GM23338 (cell line): Measurements from ENCODE around the gene IQSEC3. TPM values are rescaled to one million over a fixed set of nuclear protein-coding genes. Genes with fewer than 3 reads are reported as not detected.

Experiments
- ATAC-seq: fragments of 200-7000 bp; cut with Tn5 transposase; 3 replicates; pipeline ENCODE4 v1.9.1; 2020
- DNase-seq: peaks from one replicate; pipeline ENCODE4 v3.0.0-alpha.2; 2015; ENCODE audit warnings: low spot score
- H2AFZ ChIP-seq: fragments of 200-600 bp; sonication (generic); 2 replicates; pipeline ENCODE4 v1.8.0; 2016; ENCODE audit warnings: antibody characterized with exemption, mild to moderate bottlenecking, moderate library complexity
- H3F3A ChIP-seq: fragments of 200-600 bp; sonication (generic); replicated peaks from 2 replicates; pipeline ENCODE4 v1.8.0; 2017; ENCODE audit warnings: antibody characterized with exemption, mixed run types, low read depth
- H3K27ac ChIP-seq: fragments of 200-600 bp; sonication (generic); 2 replicates; pipeline ENCODE4 v1.6.1; 2016; ENCODE audit warnings: low read depth
- H3K27me3 ChIP-seq: fragments of 200-600 bp; sonication (generic); 2 replicates; pipeline ENCODE4 v1.8.0; 2016; ENCODE audit warnings: mild to moderate bottlenecking, mixed run types, moderate library complexity; ENCODE audit not compliant: insufficient read depth
- H3K36me3 ChIP-seq: fragments of 200-600 bp; sonication (generic); 2 replicates; pipeline ENCODE4 v1.8.0; 2016; ENCODE audit warnings: mild to moderate bottlenecking; ENCODE audit not compliant: insufficient read depth
- H3K4me1 ChIP-seq: fragments of 200-600 bp; sonication (generic); 2 replicates; pipeline ENCODE4 v1.8.0; 2016; ENCODE audit warnings: mild to moderate bottlenecking, moderate library complexity; ENCODE audit not compliant: insufficient read depth
- H3K4me2 ChIP-seq: fragments of 200-600 bp; sonication (generic); 2 replicates; pipeline ENCODE4 v1.7.1; 2017; ENCODE audit warnings: mixed run types
- H3K4me3 ChIP-seq: fragments of 200-600 bp; sonication (generic); 2 replicates; pipeline ENCODE4 v1.6.1; 2016; ENCODE audit warnings: mixed run types
- H3K79me2 ChIP-seq: fragments of 200-600 bp; sonication (generic); replicated peaks from 2 replicates; pipeline ENCODE4 v1.8.0; 2017; ENCODE audit warnings: mild to moderate bottlenecking; ENCODE audit not compliant: insufficient read depth
- H3K9me2 ChIP-seq: fragments of 200-600 bp; sonication (generic); 2 replicates; pipeline ENCODE4 v1.8.0; 2017; ENCODE audit not compliant: insufficient read depth
- H4K20me1 ChIP-seq: fragments of 200-600 bp; sonication (generic); replicated peaks from 2 replicates; pipeline ENCODE4 v1.8.0; 2017; ENCODE audit warnings: mild to moderate bottlenecking; ENCODE audit not compliant: insufficient read depth
- H3K27ac Mint-ChIP-seq: 2 replicates; pipeline ENCODE4 v1.8.0; 2020; ENCODE audit warnings: inconsistent platforms, mild to moderate bottlenecking, moderate library complexity, mixed read lengths
- H3K27me3 Mint-ChIP-seq: 3 replicates; pipeline ENCODE4 v1.8.0; 2022; ENCODE audit warnings: low read depth, mild to moderate bottlenecking, moderate library complexity, mixed read lengths, inconsistent platforms; ENCODE audit not compliant: insufficient read depth, poor library complexity
- H3K36me3 Mint-ChIP-seq: 3 replicates; pipeline ENCODE4 v1.8.0; 2021; ENCODE audit warnings: low read depth, mild to moderate bottlenecking, inconsistent platforms, moderate library complexity, mixed read lengths
- H3K4me1 Mint-ChIP-seq: 3 replicates; pipeline ENCODE4 v1.8.0; 2020; ENCODE audit warnings: mild to moderate bottlenecking, inconsistent platforms, mixed read lengths
- H3K4me3 Mint-ChIP-seq: 3 replicates; pipeline ENCODE4 v1.8.0; 2021; ENCODE audit warnings: moderate library complexity, mild to moderate bottlenecking, inconsistent platforms, mixed read lengths
- H3K9me3 Mint-ChIP-seq: 3 replicates; pipeline ENCODE4 v1.8.0; 2020; ENCODE audit warnings: moderate library complexity, mild to moderate bottlenecking, inconsistent platforms, mixed read lengths
- CREB1 ChIP-seq: fragments of 250-450 bp; sonication (Bioruptor Pico); IDR thresholded peaks from 2 replicates; pipeline ENCODE4 v1.5.0; 2020; ENCODE audit warnings: low read depth, mild to moderate bottlenecking, moderate library complexity
- JUNB ChIP-seq: IDR thresholded peaks from one replicate; pipeline ENCODE4 v1.6.1; 2016; ENCODE audit warnings: antibody characterized with exemption; ENCODE audit not compliant: unreplicated experiment
- NANOG ChIP-seq: IDR thresholded peaks from 2 replicates; pipeline ENCODE4 v1.6.1; 2016; ENCODE audit warnings: antibody characterized with exemption, borderline replicate concordance
- POLR2AphosphoS5 ChIP-seq: IDR thresholded peaks from 2 replicates; pipeline ENCODE4 v1.6.1; 2016; ENCODE audit warnings: antibody characterized with exemption, low read depth
- polyA plus RNA-seq: library from polyadenylated mRNA; unstranded; fragments of >200 nt; fragmentation: Nextera tagmentation; extraction: Ambion mirVana; gene quantifications from 2 replicates; pipeline ENCODE4 v1.2.1, GENCODE V29; 2016
- total RNA-seq: library from RNA; depleted of rRNA; stranded (reverse); fragments of >200 nt; shearing (Covaris generic); gene quantifications from 2 replicates; pipeline ENCODE4 v1.2.3, GENCODE V29; 2014
- TF ChIP-seq, protein P1 (sequence below): IDR thresholded peaks from 2 replicates; pipeline ENCODE4 v1.6.1; 2016; ENCODE audit warnings: antibody characterized with exemption
- TF ChIP-seq, protein P2 (sequence below), 2 experiments: fragments of 200-600 bp in 1 of 2; sonication (generic) in 1 of 2; conservative IDR thresholded peaks; 2 replicates each; pipeline versions ENCODE4 v1.5.1 to v1.6.1; 2016 to 2017; ENCODE audit warnings: antibody characterized with exemption in 2 of 2, low read depth in 2 of 2, mild to moderate bottlenecking in 2 of 2, moderate library complexity in 1 of 2

The IQSEC3 gene
- total and polyA plus RNA-seq, 2 experiments from 2014 or later, result 2.1 to 3.6 TPM

DNA sequence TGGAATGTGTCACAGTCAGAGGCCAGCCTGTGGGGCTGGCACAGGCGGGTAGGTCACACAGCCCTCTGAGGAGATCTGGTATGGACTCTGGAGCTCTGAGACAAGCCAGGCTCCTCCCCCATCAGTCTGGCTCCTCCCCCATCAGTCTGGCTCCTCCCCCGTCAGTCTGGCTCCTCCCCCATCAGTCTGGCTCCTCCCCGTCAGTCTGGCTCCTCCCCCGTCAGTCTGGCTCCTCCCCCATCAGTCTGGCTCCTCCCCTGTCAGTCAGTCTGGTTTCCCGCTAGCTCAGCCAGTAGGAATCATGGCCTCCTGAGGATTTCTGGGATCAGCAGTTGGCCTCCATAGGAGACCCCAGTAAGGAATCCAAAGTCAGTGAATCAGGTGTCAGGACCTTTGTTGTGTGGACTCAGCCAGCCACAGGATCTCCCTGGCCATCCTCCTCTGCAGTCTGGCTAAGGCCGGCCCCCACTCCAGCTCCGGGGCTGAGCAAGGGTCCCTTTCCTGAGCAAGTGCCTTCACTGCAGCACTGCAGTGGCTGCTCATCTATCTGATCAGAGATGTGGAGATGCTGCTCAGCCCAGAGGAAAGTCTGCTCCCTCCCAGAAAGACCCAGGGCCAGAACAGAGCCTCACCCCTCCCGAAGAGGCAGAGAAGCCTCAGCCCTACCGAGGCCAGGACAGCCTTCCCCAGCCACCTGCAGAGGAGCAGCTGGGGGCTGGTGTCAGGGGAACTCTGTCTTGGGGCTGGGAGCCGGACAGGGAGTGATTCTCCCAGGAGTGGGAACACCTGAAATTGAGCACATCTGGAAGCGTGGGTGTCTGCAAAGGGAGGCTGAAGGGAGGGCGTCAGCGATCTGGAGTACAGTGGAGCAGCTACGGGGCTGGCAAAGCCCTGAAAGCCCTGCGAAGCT is 35.7 kb downstream of the IQSEC3 start:
- Mint-ChIP-seq H3K27ac (no peak overlapping the region), H3K4me3 (no peak overlapping the region), H3K4me1 (peaks cover 56% of the 10 kb centered on the region), H3K27me3 (peaks cover 27% of the 10 kb centered on the region), H3K36me3 (no peaks in the 10 kb centered on the region), H3K9me3 (peaks cover 8% of the 10 kb centered on the region)
- H3K9me2 ChIP-seq, result no peaks in the 10 kb centered on the region
- H3K36me3 ChIP-seq, result no peaks in the 10 kb centered on the region
- TF ChIP-seq JUNB, result no peak
- no peak for TF ChIP-seq NANOG
- TF ChIP-seq, protein P1, sequence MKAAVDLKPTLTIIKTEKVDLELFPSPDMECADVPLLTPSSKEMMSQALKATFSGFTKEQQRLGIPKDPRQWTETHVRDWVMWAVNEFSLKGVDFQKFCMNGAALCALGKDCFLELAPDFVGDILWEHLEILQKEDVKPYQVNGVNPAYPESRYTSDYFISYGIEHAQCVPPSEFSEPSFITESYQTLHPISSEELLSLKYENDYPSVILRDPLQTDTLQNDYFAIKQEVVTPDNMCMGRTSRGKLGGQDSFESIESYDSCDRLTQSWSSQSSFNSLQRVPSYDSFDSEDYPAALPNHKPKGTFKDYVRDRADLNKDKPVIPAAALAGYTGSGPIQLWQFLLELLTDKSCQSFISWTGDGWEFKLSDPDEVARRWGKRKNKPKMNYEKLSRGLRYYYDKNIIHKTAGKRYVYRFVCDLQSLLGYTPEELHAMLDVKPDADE, result no peak
- 0 out of 2 replicates have a peak, but pooled peaks cover 5% of the 10 kb centered on the region for H3F3A ChIP-seq
- no peaks in the 10 kb centered on the region for H3K79me2 ChIP-seq
- H3K4me3 ChIP-seq, result peak overlapping the region; percentile 52; the same call in 1 of the 2 replicates
- H3K27ac ChIP-seq, result 0 out of 2 replicates have a peak overlapping the region, but pooled peaks have one; percentile 74
- peak overlapping the region; percentile 74; the same call in 1 of the 2 replicates for H2AFZ ChIP-seq
- peaks cover 42% of the 10 kb centered on the region for H3K4me1 ChIP-seq
- H3K27me3 ChIP-seq, result peaks cover 9% of the 10 kb centered on the region; the same call in 1 of the 2 replicates
- H4K20me1 ChIP-seq, result no peaks in the 10 kb centered on the region
- ATAC-seq (no peak), DNase-seq (peak; percentile 47)
- peak overlapping the region; percentile 75 for H3K4me2 ChIP-seq

DNA sequence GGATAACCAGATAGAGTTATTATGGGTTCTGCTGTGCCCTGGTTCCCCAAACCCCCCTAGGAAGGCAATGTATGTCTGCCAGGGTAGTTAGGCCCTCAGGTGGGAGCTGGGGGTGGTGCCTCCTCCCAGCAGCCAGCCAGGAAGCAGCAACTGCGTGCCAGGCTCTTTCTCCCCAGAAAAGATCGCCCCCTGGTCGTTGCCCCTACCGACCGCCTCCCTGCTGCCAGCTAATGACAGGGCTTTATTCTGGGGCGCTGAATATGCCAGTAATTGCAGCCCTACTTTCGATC is 36.3 kb downstream of the IQSEC3 start:
- Histone ChIP-seq H3K4me2 (peak overlapping the region; percentile 75), H4K20me1 (no peaks in the 10 kb centered on the region), H3K4me3 (peak overlapping the region; percentile 52), H3F3A (0 out of 2 replicates have a peak, but pooled peaks cover 5% of the 10 kb centered on the region), H2AFZ (peak overlapping the region; percentile 74; the same call in 1 of the 2 replicates), H3K9me2 (no peaks in the 10 kb centered on the region), H3K36me3 (no peaks in the 10 kb centered on the region), H3K4me1 (peaks cover 42% of the 10 kb centered on the region), H3K79me2 (no peaks in the 10 kb centered on the region), H3K27ac (0 out of 2 replicates have a peak overlapping the region, but pooled peaks have one; percentile 74), H3K27me3 (peaks cover 9% of the 10 kb centered on the region; the same call in 1 of the 2 replicates)
- peaks cover 8% of the 10 kb centered on the region for H3K9me3 Mint-ChIP-seq
- H3K36me3 Mint-ChIP-seq, result no peaks in the 10 kb centered on the region
- DNase-seq (no peak), ATAC-seq (no peak)
- peaks cover 28% of the 10 kb centered on the region for H3K27me3 Mint-ChIP-seq
- H3K4me1 Mint-ChIP-seq, result peaks cover 55% of the 10 kb centered on the region
- TF ChIP-seq POLR2AphosphoS5 (no peak), CREB1 (no peak)
- TF ChIP-seq, protein P2, sequence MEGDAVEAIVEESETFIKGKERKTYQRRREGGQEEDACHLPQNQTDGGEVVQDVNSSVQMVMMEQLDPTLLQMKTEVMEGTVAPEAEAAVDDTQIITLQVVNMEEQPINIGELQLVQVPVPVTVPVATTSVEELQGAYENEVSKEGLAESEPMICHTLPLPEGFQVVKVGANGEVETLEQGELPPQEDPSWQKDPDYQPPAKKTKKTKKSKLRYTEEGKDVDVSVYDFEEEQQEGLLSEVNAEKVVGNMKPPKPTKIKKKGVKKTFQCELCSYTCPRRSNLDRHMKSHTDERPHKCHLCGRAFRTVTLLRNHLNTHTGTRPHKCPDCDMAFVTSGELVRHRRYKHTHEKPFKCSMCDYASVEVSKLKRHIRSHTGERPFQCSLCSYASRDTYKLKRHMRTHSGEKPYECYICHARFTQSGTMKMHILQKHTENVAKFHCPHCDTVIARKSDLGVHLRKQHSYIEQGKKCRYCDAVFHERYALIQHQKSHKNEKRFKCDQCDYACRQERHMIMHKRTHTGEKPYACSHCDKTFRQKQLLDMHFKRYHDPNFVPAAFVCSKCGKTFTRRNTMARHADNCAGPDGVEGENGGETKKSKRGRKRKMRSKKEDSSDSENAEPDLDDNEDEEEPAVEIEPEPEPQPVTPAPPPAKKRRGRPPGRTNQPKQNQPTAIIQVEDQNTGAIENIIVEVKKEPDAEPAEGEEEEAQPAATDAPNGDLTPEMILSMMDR (conservative IDR thresholded peaks at IDR 0.05; ENCODE audit: low read depth in 2 of 2), result peak in 1 of 2 experiments; percentile 25; a peak in 1 of 4 replicates
- H3K4me3 Mint-ChIP-seq, result peak overlapping the region; percentile 54
- H3K27ac Mint-ChIP-seq, result no peak overlapping the region
